ENCODE results near the gene CEP72.

- peak in 1 of 6 experiments; percentile 5 for TF ChIP-seq CTCF (IDR thresholded peaks at IDR 0.05)
- no peak for TF ChIP-seq POLR2A (IDR thresholded peaks at IDR 0.05)
Observed at GRCh38 chr5:565782-566440, 46.2 kb upstream of the CEP72 start.
